Measurements from ENCODE around the gene UGP2.
"Not testable (repeated sequence)": the region's sequence is repeated elsewhere in the genome, so short reads cannot be mapped to it uniquely, and the experiment has no call there.

The UGP2 gene

DNA sequence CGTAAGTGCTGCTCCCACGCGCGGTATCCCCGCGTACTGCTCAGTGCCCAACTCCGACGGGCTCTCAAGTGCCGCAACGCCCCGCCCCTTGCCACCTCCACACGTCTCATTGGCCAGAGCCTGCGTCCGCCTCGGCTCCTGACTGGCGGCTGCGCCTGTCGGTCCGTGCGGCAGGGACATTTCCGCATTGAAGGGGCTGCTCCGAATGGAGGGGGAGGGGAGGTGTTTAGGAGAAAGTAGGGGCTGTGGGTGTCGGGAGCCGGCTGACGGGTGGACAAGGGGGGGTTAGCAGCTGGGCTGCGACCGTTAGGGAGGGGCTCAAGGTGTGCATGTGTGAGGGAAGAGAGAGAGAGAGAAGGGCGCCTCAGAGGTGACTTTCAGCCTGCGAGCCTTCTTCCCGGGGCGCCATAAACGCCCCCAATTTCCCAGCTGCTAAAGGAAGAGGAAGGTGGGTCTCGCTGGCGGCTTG lies 877 bp upstream of the UGP2 start:
- no peak for FAIRE-seq

DNA sequence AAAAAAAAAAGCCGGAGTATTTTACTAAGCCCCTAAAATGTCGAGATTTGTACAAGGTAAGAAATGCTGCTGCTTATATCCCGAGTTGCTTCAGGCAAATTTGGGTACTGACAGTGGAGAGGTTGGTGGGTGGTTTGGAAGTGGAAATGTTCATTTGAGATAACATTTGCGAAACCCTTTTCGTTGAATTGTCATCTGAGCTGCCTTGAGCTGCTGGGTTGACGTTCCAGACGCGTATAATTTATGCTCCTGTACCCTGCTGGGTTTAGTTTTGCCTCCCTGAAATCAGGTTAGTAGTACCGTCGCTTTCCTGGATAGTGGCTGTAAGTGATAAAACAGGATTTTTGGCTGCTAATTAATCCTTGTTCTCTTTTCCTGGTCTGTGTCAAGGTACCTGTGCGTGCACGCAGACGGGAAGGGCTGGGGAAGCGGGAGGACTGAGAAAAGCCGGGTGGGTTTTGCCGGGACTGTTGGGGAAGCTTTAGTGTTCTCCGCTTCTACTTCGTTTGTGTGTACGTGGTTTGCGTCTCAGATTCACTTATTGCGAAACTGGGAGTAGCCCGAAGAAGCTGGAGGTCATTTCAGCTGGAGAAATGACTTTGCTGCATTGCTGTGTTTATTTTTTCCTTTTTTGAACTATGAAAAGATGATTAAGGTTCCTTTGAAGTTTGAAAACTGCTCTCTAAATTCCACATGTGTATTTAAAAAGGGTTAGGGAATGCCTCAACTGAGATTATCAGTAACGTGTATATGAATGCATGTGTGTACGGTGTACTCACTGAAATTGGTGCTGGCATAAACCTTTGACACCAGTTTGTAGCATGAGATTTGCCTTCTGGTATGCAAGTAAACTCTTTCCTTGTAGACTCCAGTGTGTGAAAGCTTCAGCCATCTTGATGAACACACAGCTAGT lies 709 bp downstream of the UGP2 start:
- FAIRE-seq: no peak

DNA sequence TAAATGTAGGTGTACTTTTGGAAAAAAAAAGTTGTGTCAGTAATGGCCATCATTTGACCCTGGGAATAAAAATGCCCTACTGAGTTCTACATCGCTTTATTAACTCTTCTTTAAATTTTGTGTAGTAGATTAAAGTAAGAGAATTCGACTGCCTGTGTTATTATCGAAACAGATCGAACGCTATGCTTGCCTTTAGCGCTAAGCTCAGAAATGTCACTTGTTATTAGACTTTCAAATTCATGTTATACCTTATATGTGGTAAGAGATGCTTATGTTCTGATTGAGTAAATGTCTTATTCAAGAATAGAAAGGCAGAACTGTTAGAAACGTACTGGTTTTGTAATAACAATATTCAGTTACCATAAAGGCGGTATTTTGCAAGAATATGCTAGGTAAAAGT lies 1.4 kb downstream of the UGP2 start:
- no peak for FAIRE-seq

DNA sequence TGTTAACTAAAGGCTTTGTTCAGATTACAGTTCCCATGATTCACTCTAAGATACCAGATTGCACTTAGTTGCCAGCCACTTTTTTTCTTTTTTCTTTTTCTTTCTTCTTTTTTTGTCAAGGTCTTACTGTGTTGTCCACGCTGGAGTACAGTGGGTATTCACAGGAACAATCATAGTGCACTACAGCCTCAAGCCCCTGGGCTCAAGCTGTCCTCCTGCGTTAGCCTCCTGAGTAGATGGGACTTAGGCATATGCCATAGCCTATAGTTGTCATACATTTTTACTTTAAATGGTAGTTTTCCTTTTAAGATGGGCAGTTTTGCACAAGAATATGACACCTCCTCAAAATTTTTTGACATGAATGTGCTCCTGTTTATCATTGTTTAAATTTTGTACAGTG lies 2.1 kb downstream of the UGP2 start:
- no peak for FAIRE-seq

DNA sequence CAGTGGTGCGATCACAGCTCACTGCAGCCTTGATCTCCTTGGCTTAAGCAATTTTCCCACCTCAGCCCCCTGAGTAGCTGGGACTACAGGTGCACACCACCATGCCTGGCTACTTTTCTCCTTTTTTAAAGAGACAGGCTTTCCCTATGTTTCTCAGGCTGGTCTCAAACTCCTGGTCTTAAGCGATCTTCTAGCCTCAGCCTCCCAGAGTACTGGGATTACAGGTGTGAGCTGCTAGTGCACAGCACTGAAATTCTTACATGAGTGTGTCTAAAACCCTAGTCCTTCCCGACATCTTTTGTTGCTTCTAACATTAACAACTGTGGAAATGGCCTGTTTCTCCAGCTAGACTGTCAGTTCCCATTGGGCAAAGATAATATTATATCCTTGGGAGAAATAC lies 2.9 kb downstream of the UGP2 start:
- FAIRE-seq: no peak

DNA sequence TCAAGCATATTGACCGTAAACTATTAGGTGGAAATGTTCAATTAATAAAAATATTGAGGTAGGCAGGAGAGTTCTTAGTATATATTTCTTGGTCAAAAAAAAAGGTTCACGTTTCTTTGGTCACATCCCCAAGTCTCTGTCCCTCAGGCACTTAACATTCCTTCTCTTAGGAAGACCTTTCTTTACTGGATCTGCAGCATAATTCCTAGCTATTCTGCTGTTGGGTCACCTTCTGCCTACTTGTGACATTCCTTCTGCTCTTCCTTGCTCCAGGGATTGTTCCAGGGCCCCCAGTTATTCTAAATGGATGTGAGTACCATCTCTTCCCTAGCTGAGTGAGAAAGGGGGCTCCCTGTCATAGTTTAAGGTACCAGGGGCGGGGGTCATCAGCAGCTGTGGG lies 4.2 kb downstream of the UGP2 start:
- FAIRE-seq: no peak

DNA sequence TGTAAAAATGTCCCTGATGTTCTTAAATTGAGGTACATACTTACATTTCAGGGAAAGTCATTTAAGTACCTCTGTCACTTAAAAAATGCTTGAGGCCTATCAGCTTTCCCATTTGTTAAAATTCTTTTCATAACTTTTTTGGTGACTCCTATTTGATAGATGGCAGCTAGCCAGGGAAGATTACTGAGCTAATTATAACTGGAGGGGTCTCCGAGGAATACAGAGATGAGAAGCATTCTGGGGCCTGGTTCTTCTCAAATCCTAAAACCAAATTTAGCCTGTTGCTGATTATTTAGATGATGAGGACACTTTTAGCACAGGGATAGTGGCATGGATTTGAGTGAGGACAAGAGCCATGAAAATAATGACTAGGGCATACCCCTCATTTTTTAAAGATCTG lies 4.8 kb downstream of the UGP2 start:
- FAIRE-seq: no peak

DNA sequence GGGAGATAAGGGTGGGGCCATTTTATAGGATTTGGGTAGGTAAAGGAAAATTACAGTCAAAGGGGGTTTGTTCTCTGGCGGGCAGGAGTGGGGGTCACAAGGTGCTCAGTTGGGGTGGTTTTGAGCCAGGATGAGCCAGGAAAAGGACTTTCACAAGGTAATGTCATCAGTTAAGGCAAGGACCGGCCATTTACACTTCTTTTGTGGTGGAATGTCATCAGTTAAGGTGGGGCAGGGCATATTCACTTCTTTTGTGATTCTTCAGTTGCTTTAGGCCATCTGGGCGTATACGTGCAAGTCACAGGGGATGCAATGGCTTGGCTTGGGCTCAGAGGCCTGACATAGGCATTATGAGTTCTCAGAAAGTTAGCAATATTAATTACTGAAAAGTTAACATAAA lies 5.9 kb downstream of the UGP2 start:
- FAIRE-seq: not testable (repeated sequence)

DNA sequence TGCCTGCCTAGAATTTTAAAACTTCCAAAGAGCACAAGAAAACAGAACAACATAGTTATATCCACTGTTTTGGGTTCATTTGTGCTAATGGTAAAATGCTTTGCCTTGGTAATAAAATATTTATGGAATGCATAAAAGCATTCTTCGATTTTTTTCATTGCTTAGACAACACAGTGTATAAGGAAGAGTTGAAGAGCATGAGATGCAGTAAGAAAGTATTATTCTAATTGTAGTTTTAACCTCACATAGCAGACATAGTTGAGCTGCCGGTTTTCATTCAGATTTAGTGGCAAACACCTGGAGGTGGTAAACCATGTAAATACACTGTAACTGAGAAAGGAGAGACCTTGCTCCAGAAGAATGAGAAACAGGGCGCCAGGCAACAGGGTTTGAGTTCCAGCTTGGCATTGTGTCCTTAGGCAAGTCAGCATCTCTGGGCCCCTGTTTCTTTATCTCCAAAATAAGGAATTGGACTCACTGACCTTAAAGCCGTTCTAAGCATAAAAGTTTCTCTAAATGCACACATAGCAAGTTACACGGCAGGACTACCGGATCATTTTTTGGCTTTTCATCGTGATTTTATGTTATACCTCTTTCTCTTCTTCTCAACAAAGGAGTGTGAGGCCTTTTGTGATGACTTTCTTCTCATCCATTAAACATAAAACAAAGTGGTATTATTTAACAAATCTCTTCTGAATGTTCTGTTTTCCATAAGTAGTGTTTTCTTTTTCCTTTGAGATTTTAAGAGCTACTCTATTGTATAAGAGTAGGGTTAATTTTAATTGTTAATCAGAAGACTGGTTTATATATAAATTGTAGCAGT lies 7.9 kb downstream of the UGP2 start:
- FAIRE-seq: no peak

DNA sequence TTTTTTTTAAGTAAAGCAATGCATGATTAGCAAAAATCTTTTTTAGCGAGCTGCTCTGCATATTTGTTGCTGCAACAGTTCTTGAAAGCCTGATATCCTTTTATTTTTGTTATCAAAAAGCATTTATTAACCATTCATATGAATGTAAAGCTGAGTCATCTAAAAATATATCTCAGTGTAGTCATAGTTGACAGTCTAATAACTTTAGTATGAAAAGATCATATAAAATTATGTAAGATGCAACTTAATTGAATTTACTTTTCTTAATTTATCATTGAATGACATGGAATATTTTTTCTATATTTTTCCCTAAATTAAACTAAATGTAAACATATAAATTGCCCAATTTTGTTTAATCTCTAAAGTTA lies 8.5 kb downstream of the UGP2 start:
- no peak for FAIRE-seq

DNA sequence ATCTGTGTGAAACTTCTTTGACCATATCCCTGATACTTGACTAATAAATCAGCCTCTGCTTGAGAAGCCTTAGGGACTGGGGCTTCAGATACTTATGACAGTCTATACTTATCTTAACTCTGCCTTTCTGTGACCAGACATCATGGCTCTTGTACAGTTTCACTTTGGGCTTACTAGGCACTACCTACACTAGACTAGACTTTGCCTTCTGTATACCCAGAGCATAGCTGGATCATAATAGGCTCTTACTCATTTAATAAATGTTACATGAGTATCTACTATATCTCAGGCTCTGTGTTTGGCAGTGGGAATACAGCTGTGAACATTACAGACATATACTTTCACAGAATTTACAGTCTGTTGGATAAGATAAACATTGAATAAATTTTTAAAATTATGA lies 9.0 kb downstream of the UGP2 start:
- FAIRE-seq: no peak

DNA sequence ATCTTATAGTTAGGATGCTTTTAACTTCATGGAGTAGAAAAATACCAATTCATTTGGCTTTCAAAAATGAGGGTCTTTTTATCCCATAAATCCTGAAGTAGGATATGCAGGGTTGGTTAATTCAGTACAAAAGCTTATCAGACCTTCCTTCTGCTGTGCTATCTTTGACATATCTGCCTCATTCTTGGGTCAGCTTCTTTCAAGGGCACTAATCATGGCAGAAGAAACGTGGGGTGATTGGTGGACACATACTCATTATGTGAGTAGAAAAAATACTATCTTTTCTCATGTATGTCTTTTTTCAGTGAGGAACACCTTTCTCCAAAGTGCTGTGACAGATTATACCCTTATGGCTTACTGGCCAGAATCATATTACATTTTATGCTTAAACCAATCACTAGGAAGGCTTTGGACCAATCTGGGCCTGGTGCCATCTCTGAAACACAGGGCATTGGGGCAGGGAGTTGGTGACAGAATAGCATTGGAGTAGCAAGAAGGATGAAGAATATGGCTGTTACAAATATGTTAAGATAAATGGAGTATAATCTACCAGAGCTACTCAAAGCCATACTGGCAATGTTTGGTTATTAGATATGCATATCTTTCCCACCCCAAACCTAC lies 10.1 kb downstream of the UGP2 start:
- no peak for FAIRE-seq

DNA sequence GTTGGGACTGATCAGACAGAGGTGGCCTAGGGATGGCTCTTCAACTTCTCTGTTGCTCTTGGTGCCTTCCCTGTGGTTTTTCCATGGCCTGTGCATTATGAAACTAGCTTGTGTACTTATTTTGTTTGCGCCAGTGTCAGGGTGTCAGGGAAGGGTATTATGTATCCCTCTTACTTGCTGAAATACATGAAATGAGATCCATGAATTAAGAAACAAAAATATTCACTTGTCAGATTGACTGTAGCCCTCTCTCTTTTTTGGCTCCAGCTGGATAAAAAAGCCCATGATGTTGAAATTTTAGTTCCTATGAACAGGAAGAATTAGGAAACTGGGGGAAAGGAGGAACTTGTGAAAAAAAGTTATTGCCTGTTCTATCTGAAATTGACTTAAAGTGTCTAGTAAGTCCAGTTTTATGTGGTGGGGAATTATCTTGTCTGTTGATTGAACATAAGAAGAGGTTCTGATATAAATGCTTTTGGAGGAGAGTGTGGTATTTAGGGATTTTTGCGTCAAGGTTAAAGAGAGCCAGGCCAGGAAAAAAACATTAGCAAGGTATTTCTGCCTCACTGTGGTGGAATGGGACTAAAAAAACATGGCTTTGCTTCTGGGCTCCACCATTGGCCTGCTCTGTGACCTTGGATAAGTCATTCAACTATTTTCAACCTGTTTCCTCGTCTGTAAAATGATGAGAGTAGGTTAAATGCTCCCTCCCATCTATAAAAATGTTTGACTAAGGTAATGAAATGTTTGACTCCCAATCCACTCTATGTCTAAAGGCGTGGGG lies 12.0 kb downstream of the UGP2 start:
- FAIRE-seq: no peak

DNA sequence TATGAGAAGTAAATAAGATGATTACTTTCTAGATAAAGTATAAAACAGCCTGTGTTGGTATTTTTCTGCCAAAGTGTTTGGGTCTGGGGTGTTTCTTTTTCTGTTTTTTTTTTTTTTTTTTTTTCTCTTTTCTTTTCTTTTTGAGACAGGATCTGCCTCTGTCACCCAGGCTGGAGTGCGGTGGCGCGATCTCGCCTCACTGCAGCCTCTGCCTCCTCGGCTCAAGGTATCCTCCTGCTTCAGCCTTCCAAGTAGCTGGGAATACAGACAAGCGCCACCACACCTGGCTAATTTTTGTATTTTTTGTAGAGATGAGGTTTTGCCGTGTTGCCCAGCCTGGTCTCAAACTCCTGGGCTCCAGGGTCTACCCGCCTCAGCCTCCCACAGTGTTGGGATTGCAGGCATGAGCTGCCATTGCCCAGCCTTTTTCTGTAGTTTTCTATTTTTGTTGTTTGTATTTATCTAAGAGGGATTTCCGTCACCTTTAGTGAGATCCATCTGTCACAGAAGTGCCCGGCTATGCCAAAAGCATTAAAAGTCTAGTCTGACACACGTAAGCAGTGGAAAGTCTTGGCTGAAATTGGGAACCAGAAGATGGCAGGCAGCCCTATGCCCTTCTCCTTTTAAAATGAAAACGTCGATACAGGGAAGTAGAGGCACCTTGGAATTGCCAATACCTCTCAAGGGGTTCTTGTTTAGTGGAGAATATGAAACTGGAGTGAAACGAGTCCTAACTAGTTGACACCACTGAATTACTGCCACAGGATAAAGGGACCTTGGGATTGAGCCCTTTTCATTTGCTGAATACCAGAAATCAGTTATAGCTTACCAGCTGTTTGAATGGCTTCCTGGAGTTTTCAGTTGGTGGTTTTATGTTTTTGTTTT lies 14.0 kb downstream of the UGP2 start:
- FAIRE-seq: no peak

DNA sequence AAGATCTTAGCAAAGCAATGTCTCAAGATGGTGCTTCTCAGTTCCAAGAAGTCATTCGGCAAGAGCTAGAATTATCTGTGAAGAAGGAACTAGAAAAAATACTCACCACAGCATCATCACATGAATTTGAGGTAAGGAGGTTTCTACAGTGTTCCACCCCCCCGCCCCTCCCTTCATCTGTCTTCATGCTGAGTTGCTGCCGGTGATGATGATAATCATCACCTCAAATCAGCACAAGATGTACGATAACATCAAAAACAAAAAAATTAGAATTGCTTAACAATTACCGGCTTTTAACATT lies 14.6 kb downstream of the UGP2 start:
- no peak for FAIRE-seq

DNA sequence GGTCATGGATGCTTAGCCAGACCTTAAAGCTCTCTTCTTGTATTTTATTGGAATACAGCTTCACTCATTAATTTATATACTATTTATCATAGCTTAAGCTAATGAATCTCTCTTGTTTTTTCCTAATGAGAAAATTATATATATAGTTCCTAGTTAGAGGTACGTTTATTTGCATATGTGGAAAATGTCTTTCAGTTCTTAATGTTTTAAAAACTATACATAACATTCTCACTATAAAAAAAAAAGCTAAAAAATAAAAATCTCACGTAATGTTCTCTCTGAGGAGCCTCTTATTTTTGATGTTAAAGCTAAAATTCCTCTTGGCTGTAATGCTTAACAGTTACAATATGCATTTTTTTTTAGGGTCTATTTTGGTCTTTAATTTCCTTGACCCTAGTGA lies 16.6 kb downstream of the UGP2 start:
- FAIRE-seq: peak; percentile 16

DNA sequence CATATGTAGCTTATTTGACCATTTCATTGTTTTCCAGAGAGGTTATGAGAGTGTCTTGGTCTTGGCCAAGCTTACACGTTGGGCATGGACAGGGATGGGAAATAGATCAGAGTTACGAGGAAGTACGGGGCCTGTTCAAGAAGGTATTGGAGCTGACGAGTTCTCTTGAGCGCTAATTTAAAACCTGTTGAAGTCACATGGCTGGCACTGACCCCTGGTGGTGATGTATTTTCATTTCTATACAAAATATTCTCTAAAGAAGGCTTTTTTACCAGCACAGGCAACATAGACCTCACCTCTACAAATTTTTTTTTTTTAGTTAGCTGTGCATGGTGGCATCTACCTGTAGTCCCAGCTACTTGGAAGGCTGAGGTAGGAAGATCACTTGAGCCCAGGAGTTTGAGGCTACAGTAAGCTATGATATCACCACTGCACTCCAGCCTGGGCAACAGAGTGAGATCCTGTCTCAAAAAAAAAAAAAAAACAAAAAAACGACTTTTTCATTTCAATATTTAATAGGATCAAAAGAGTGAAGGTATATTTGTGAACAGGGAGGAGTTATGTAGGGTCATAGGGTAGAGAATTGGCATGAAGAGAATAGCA lies 19.6 kb downstream of the UGP2 start:
- FAIRE-seq: peak; percentile 52

DNA sequence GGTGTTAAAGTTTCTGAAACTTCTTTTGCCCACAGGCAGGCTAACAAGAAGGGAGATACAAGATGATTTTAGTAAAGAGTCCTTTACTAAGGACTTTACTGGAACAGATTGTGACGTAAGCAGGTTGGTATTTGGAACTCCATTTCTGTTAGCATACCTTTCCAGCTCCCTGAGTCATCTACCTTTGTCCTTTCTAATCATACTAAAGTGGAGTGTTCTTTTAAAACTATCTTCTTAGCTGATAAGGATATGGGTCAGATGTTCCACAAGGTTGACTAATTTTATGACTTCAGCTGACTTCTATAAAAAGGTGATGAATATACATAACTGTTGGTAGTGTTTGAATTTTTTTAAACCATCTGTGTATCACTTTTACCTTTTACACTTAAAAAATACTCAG lies 21.1 kb downstream of the UGP2 start:
- no peak for FAIRE-seq

DNA sequence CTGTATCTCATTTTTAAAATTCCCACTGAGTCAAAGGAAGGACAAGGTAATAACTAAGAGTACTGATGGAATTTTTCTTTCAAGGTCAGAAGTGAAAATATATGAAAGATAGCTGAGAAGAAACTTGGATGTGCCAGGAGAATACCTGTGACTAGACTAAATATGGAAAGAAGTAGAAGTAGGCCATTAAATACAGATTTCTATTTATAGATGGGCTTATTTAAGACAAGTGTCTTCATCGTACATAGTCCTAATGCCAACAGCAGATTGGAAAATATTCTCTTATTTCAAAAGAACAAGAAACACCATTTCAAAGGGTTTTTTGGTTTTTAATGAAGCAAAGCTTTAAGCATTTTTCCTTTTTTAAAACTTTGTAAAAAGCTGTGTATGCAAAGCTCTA lies 22.0 kb downstream of the UGP2 start:
- FAIRE-seq: no peak

DNA sequence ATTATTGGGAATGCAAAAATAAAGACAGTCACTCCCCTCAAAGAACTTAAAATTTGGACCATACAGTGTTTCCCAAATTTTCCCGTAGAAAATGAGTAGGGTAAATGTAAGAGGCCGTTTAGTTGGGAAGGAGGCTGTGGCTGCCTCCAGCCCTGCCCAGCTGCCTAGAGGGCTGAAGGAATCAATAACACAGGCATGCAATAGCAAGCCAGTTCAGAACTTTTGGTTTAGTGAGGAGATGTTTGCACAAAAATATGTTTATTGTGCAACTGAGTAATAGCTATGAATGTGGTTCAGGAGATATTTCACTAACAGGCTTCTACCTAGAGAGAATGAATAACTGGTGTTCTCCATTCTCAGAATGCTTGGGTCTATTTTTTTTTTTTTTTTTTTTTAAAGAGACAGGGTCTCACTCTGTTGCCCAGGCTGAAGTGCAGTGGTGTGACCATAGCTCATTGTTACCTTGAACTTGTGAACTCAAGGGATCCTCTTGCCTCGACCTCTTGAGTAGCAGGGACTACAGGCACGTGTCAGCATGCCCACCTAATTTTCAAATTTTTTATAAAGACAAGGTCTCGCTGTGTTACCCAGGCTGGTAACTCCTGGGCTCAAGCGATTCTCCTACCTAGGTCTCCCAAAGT lies 23.6 kb downstream of the UGP2 start:
- FAIRE-seq: no peak
